Retina (tissue), 1 donor: ENCODE measurements around the gene USP40.

ENCODE experiments used
- DNase-seq: peaks from one replicate; pipeline ENCODE4 v3.0.0-alpha.2; 2016

USP40 gene

GRCh38 chr2:233495503-233496496, 70.8 kb downstream of the USP40 start:
- DNase-seq: no peak

GRCh38 chr2:233492751-233493150, 73.8 kb downstream of the USP40 start:
- DNase-seq: no peak

DNA sequence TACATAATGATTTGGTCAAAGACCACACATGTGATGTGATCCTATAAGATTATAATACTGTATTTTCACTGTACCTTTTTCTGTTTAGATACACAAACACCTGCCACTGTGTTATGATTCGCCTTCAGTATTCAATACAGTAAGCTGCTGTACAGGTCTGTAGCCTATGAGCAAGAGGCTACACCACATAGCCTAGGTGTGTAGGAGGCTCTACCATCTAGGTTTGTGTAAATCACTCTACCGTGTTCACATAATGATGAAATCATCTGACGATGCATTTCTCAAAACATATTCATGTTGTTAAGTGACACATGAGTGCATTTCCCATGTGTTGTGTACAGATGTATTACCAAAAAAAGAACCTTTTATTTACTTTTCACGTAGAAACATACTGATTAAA, 74.5 kb downstream of the USP40 start:
- DNase-seq: no peak

DNA sequence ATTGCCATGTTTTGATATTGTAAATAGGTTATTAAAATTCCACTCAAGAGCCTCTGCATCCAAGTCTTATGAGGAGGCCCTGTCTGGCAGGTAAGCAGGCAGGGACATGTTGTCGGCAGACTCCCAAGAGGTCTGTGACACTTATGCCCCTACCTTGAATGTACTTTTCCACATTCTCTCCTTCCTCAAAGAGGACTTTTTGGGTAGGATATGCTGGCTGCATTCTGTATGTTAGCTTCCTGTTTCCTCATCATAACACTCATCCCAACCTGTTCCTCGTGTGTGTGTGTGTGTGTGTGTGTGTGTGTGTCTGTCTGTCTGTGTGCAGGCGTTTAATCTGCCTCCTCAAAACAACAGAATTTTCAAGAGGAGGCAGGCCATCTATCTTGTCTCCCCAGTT, 75.3 kb downstream of the USP40 start:
- no peak for DNase-seq

DNA sequence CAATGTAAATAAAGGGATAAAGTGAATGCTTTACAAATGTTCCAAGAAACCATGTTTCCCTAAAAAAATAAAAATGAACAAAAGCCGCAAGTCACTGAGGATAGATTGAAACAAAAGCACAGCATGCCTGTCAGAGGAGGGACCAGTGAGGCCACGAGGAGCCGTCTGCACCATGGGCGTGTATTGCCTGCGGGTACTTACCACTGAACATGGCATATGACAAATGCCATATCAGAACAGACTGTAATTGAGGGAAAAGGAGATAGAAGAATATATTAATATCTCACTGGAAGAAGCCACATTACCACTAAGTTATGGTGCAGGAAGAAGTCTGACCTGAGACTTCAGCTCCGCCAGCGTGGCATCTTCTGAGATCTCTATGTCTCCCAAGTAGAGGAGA, 75.8 kb downstream of the USP40 start:
- DNase-seq: no peak

GRCh38 chr2:233489666-233490065, 76.9 kb downstream of the USP40 start:
- DNase-seq: no peak

DNA sequence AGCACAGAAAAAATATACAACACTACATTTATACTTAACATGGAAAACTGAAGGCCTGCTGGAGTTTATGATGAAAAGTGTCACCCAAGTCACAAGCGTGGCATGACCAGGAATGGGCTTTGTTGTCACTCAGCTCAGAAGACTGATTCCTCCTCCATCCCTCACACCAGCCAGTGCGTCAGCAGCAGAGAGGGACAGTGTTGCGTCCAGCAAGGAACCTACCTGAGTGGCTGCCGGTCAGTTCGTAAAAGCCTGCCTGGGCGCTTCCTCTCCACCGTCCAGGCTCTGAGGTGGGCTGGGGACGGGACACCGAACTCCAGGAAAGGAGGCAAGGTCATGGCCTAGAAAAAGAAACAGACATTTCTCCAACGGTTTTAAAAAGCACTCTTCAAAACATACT, 77.4 kb downstream of the USP40 start:
- DNase-seq: no peak

- DNase-seq: no peak
These were observed 78.7 kb downstream of the USP40 start for GRCh38 chr2:233487748-233488345.

- no peak for DNase-seq
These were observed 79.6 kb downstream of the USP40 start for GRCh38 chr2:233486778-233487552.

- no peak for DNase-seq
These were observed 80.2 kb downstream of the USP40 start for GRCh38 chr2:233486357-233486756.

DNA sequence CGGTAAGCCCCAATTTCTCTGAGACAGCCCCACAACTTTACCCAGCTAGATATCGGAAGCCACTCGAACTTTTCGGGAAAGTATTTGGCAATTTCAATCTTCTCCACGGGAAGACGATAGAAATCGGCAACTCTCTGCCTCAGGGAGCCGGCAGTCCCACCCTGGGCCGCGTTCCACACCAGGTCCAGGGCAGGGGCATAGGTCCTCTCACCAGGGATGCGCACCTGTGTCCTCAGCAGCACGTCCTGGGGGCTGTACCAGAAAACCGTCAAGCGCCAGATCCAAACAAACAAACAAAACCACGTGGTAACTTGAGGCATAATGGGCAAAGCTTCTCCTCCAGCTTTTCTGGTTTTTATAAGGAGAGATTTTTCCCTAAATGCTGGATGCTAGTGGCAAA, 80.9 kb downstream of the USP40 start:
- DNase-seq: no peak

- no peak for DNase-seq
These were observed 84.0 kb downstream of the USP40 start for GRCh38 chr2:233482616-233483015.

- peak; percentile 38 for DNase-seq
These were observed 85.0 kb downstream of the USP40 start for GRCh38 chr2:233481368-233482142.

- peak; percentile 39 for DNase-seq
These were observed 85.9 kb downstream of the USP40 start for GRCh38 chr2:233480490-233481202.

DNA sequence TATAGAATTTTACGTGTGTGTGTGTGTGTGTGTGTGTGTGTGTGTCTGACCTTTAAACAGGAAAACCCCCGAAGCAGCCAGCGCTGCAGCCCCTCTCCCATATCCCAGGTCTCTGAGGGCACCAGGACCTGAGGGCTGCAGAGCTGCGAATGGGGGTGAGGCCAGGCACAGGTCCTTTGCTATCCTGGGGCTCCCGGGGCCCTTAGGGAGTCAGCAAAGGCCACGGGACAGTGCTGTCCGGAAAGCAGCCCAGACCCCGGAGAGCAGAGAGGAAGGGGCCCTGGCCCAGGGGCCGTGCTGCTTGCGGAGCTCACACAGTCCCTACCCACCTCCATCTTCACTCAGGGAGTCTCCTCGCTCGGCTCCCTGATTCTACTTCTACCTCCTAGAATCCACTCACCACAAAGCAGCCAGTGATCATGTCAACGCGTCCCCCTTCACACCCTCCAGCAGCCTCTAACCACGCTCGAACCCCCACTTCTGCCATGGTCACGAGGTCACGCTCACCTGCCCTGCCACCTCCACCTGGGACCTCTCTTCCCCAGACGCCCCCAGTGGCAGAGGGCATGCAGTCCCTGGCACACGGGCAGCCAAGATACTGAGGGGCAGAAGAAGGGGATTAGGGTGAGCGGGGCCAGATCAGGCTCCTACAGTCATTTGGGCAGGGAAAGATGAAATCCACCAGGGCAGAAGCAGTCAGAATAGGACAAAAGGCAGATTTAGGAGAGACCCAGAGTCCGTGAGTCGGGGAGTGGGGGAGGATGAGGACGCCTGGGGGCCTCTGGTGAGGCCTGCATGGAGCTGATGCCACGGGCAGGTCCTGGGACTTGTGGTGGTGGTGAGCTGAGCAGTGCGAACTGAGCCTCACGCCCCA, 86.7 kb downstream of the USP40 start:
- no peak for DNase-seq

GRCh38 chr2:233477548-233478433, 88.8 kb downstream of the USP40 start:
- no peak for DNase-seq

- DNase-seq: no peak
These were observed 89.7 kb downstream of the USP40 start for GRCh38 chr2:233476651-233477547.

DNA sequence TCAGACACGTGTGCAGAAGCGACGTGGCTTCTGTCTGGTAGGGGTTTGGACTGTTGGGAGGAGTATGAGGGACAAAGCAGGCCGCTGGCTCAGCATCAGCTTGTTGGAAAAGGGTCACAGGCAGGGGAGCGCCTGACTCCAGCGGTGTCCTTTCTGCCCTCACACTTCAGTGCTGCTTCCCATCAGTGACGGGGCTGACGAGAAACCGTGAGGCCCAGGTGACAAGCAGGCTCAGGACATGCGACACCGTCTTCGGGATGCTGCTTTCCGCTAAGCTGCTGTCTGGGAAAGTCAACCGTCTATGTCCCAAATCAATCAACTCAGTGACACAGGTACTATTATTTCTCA, 90.5 kb downstream of the USP40 start:
- DNase-seq: no peak
